ENCODE data around the gene GLO1.

Gene GLO1

DNA sequence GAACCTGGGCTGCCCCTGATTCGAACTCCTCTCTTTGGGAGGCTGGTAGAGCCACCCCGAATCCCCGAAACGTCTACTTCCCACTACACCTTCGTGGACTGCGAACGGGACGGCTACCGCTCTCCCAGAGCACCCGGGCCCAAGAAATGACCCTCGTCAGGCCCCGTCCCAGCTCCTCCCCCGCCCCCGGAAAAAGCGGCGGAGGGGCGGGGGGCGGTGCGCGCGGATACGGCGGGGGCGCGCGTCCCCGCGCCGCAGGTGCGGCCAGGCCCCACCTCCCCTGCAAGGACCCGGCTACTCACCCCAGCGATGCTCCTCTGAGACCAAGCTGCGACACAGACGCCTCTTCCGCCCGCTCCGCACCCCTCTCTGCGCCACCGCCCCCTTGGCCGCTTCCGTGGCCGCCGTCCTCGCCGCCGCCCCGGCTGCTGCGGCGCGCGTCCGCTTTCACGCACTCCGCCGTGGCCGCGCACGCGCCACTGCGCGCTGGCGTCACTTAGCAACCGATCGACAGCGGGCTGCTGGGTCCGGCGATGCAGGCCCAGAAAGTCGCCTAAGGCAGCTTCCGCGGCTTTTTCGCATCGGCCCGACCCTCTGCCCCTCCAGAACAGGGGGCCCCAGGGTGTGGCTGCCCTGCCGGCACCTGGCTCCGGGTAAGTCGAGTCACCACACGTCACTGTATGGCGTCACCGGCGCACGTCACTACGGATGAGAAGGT is 63.3 kb downstream of the GLO1 start, which contains the start of gene BTBD9:
BTBD9 (minus strand) TSS at position 432 of the 718 bp plus-strand sequence.
- Histone ChIP-seq H3K36me3 (ENCODE audit: low read depth) (no peaks in the 10 kb centered on the region), H3K9me3 (ENCODE audit: severe bottlenecking) (no peaks in the 10 kb centered on the region), H3K4me3 (ENCODE audit: severe bottlenecking) (peak within 1 kb of the TSS; percentile 79), H3K27me3 (ENCODE audit: insufficient read depth, poor library complexity, severe bottlenecking) (no peaks in the 10 kb centered on the region), H3K27ac (ENCODE audit: poor library complexity, severe bottlenecking) (peak within 1 kb of the TSS; percentile 16), H3K4me1 (ENCODE audit: insufficient read depth, poor library complexity, severe bottlenecking) (peaks cover 3% of the 10 kb centered on the region)
- peak; percentile 79 for ATAC-seq (ENCODE audit: low read depth)
- TF ChIP-seq CTCF (IDR thresholded peaks at IDR 0.05; ENCODE audit: poor library complexity, severe bottlenecking): no peak
- peak; percentile 63 for DNase-seq (ENCODE audit: low spot score)

DNA sequence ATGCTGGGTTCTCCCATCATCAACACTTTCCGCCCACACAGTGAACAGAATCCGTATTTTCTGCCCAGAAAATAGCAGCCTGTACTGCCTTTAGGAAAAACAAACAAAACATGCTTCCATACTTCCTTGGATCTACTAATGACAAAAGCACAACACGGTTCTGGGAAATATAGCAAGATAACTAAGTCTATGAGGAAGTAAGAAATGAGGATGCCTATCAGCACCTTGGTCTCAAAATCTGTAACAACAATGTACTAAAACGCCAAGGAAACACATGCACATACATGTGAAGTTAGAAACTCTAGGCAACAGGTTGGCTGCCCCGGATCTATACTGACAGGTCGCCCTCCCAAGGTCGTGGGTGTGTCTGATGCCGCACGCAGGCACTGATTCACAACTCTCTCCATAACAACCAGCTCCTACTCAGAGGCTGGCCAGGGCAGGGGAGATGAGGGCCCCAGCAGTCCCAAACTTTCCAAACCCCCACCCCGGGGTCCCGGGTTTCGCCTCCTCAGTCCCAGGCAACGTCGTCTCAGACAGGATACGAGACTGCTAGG is 63.9 kb downstream of the GLO1 start:
- DNase-seq (ENCODE audit: low spot score) (peak; percentile 45), ATAC-seq (ENCODE audit: low read depth) (peak; percentile 77)
- peak overlapping the region; percentile 16 for H3K27ac ChIP-seq (ENCODE audit: poor library complexity, severe bottlenecking)

DNA sequence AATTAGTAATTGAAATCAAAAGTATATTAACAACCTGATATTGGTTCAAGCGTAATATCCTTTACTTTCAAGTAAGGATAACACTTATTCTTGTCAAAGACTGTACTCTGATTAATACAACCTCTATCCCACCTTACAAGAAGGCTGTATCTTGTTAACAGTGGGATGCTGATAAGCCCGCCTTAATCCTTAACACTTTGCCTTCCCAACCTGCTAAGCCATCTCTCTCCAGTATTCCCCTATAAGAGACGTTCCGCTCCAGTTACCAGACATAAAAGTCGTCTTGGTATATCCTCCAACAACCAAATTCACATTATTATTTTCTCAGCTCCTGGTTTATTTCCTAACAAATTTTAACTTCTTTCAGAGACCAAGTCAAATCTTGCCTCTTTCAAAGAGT is 65.2 kb downstream of the GLO1 start:
- no peak for ATAC-seq (ENCODE audit: low read depth)
- Histone ChIP-seq H3K4me3 (ENCODE audit: severe bottlenecking) (no peak overlapping the region), H3K36me3 (ENCODE audit: low read depth) (no peaks in the 10 kb centered on the region), H3K27ac (ENCODE audit: poor library complexity, severe bottlenecking) (no peak overlapping the region), H3K9me3 (ENCODE audit: severe bottlenecking) (no peaks in the 10 kb centered on the region), H3K4me1 (ENCODE audit: insufficient read depth, poor library complexity, severe bottlenecking) (peaks cover 3% of the 10 kb centered on the region), H3K27me3 (ENCODE audit: insufficient read depth, poor library complexity, severe bottlenecking) (no peaks in the 10 kb centered on the region)
- no peak for TF ChIP-seq CTCF (IDR thresholded peaks at IDR 0.05; ENCODE audit: poor library complexity, severe bottlenecking)
- no peak for DNase-seq (ENCODE audit: low spot score)

More for the DNA sequence above, 63.9 kb downstream of the GLO1 start:
- H3K27me3 ChIP-seq (ENCODE audit: insufficient read depth, poor library complexity, severe bottlenecking): no peaks in the 10 kb centered on the region
- TF ChIP-seq CTCF (IDR thresholded peaks at IDR 0.05; ENCODE audit: poor library complexity, severe bottlenecking): no peak
- H3K4me3 ChIP-seq (ENCODE audit: severe bottlenecking): peak overlapping the region; percentile 79
- peaks cover 3% of the 10 kb centered on the region for H3K4me1 ChIP-seq (ENCODE audit: insufficient read depth, poor library complexity, severe bottlenecking)
- H3K36me3 ChIP-seq (ENCODE audit: low read depth): no peaks in the 10 kb centered on the region
- no peaks in the 10 kb centered on the region for H3K9me3 ChIP-seq (ENCODE audit: severe bottlenecking)

DNA sequence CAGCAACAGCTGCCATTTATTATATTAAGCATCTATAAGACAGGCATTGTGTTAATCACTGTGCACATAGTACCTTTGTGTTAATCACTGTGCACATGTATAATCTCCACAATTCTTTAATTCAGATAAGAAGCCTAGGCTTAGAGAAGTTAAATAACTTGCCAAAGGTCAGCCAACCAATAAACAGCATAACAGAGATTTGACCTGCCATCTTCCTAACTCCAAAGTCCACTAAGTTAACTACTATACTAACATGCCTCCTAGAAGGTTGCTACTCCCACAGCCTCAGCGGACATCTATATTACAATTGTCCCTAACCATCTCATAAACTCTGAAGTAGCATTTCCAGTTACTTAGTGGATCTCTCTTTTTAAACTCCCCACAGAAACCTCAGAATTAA is 66.9 kb downstream of the GLO1 start:
- Histone ChIP-seq H3K27ac (ENCODE audit: poor library complexity, severe bottlenecking) (no peak overlapping the region), H3K4me1 (ENCODE audit: insufficient read depth, poor library complexity, severe bottlenecking) (peaks cover 3% of the 10 kb centered on the region), H3K4me3 (ENCODE audit: severe bottlenecking) (no peak overlapping the region), H3K27me3 (ENCODE audit: insufficient read depth, poor library complexity, severe bottlenecking) (no peaks in the 10 kb centered on the region), H3K9me3 (ENCODE audit: severe bottlenecking) (no peaks in the 10 kb centered on the region), H3K36me3 (ENCODE audit: low read depth) (no peaks in the 10 kb centered on the region)
- ATAC-seq (ENCODE audit: low read depth) (no peak), DNase-seq (ENCODE audit: low spot score) (no peak)
- no peak for TF ChIP-seq CTCF (IDR thresholded peaks at IDR 0.05; ENCODE audit: poor library complexity, severe bottlenecking)

GRCh38 chr6:38634518-38634917 is 68.4 kb downstream of the GLO1 start:
- Histone ChIP-seq H3K4me3 (ENCODE audit: severe bottlenecking) (no peak overlapping the region), H3K27me3 (ENCODE audit: insufficient read depth, poor library complexity, severe bottlenecking) (no peaks in the 10 kb centered on the region), H3K4me1 (ENCODE audit: insufficient read depth, poor library complexity, severe bottlenecking) (no peaks in the 10 kb centered on the region), H3K9me3 (ENCODE audit: severe bottlenecking) (no peaks in the 10 kb centered on the region), H3K36me3 (ENCODE audit: low read depth) (no peaks in the 10 kb centered on the region), H3K27ac (ENCODE audit: poor library complexity, severe bottlenecking) (no peak overlapping the region)
- DNase-seq (ENCODE audit: low spot score) (no peak), ATAC-seq (ENCODE audit: low read depth) (no peak)
- TF ChIP-seq CTCF (IDR thresholded peaks at IDR 0.05; ENCODE audit: poor library complexity, severe bottlenecking): no peak
